NOMO-1 (cell line): ENCODE data around the gene OLA1.

Experiments
- DNase-seq, 2 experiments: peaks; one replicate each; lab custom pipeline; 2025; ENCODE audit not compliant: unreplicated experiment in 2 of 2; lab: John Stamatoyannopoulos, UW

The OLA1 gene

GRCh38 chr2:174071321-174071720 lies 177.0 kb downstream of the OLA1 start:
- DNase-seq, result no peak

- DNase-seq, result no peak
Measured at GRCh38 chr2:174070281-174070680, 178.1 kb downstream of the OLA1 start.

- no peak for DNase-seq
Measured at GRCh38 chr2:174067815-174068214, 180.5 kb downstream of the OLA1 start.

GRCh38 chr2:174066871-174067270 lies 181.5 kb downstream of the OLA1 start:
- DNase-seq, result no peak

- DNase-seq, result no peak
Measured at GRCh38 chr2:174063492-174064092, 184.7 kb downstream of the OLA1 start.

- no peak for DNase-seq
Measured at GRCh38 chr2:174062934-174063333, 185.4 kb downstream of the OLA1 start.

- DNase-seq, result no peak
Measured at GRCh38 chr2:174059884-174060244, 188.5 kb downstream of the OLA1 start.

GRCh38 chr2:174059178-174059883 lies 189.0 kb downstream of the OLA1 start:
- DNase-seq, result peak; percentile 49 to 68

- DNase-seq, result no peak
Measured at GRCh38 chr2:174058456-174058855, 189.9 kb downstream of the OLA1 start.

GRCh38 chr2:174058026-174058425 lies 190.3 kb downstream of the OLA1 start:
- DNase-seq, result no peak

- no peak for DNase-seq
Measured at GRCh38 chr2:174054926-174055325, 193.4 kb downstream of the OLA1 start.

- no peak for DNase-seq
Measured at GRCh38 chr2:174053355-174054151, 194.8 kb downstream of the OLA1 start.

- no peak for DNase-seq
Measured at GRCh38 chr2:174052584-174052976, 195.8 kb downstream of the OLA1 start.

- DNase-seq, result no peak
Measured at GRCh38 chr2:174051741-174052583, 196.4 kb downstream of the OLA1 start.

GRCh38 chr2:174051068-174051467 lies 197.3 kb downstream of the OLA1 start:
- no peak for DNase-seq

- no peak for DNase-seq
Measured at GRCh38 chr2:174049895-174050294, 198.4 kb downstream of the OLA1 start.

GRCh38 chr2:174048243-174048642 lies 200.1 kb downstream of the OLA1 start:
- DNase-seq, result no peak

- DNase-seq, result no peak
Measured at GRCh38 chr2:174047746-174048145, 200.6 kb downstream of the OLA1 start.

GRCh38 chr2:174046172-174046571 lies 202.2 kb downstream of the OLA1 start:
- DNase-seq, result no peak

- no peak for DNase-seq
Measured at GRCh38 chr2:174044556-174044955, 203.8 kb downstream of the OLA1 start.

GRCh38 chr2:174040417-174040701 lies 208.0 kb downstream of the OLA1 start:
- no peak for DNase-seq
